ENCODE results near the gene TUFM.
"Not testable (repeated sequence)": the region's sequence is repeated elsewhere in the genome, so short reads cannot be mapped to it uniquely, and the experiment has no call there.

DNA sequence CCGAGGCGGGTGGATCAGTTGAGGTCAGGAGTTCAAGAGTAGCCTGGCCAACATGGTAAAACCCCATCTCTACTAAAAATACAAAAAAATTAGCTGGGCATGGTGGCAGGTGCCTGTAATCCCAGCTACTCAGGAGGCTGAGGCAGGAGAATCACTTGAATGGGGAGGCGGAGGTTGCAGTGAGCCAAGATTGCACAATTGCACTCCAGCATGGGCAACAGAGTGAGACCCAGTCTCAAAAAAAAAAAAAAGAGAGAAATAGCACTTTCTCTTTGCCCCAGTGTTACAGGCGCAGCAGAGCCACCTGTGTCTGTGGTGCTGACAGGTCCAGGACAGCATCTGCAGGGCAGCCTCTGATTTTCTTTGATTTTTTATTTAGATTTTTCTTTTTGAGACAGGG is 35.4 kb upstream of the TUFM start:
- TF ChIP-seq, protein P1, sequence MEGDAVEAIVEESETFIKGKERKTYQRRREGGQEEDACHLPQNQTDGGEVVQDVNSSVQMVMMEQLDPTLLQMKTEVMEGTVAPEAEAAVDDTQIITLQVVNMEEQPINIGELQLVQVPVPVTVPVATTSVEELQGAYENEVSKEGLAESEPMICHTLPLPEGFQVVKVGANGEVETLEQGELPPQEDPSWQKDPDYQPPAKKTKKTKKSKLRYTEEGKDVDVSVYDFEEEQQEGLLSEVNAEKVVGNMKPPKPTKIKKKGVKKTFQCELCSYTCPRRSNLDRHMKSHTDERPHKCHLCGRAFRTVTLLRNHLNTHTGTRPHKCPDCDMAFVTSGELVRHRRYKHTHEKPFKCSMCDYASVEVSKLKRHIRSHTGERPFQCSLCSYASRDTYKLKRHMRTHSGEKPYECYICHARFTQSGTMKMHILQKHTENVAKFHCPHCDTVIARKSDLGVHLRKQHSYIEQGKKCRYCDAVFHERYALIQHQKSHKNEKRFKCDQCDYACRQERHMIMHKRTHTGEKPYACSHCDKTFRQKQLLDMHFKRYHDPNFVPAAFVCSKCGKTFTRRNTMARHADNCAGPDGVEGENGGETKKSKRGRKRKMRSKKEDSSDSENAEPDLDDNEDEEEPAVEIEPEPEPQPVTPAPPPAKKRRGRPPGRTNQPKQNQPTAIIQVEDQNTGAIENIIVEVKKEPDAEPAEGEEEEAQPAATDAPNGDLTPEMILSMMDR (IDR thresholded peaks at IDR 0.05 in 8 of 11, conservative IDR thresholded peaks at IDR 0.05 in 3 of 11) = not testable (repeated sequence)
- not testable (repeated sequence) for TF ChIP-seq POLR2A, POLR2AphosphoS5 (IDR thresholded peaks at IDR 0.05)
